Measurements from ENCODE around the gene RBFOX1. TPM values are rescaled to one million over a fixed set of nuclear protein-coding genes. Genes with fewer than 3 reads are reported as not detected.

Gene RBFOX1
- total and polyA plus RNA-seq, 2 donors from 2014 or later, result 0.24 to 0.66 TPM

DNA sequence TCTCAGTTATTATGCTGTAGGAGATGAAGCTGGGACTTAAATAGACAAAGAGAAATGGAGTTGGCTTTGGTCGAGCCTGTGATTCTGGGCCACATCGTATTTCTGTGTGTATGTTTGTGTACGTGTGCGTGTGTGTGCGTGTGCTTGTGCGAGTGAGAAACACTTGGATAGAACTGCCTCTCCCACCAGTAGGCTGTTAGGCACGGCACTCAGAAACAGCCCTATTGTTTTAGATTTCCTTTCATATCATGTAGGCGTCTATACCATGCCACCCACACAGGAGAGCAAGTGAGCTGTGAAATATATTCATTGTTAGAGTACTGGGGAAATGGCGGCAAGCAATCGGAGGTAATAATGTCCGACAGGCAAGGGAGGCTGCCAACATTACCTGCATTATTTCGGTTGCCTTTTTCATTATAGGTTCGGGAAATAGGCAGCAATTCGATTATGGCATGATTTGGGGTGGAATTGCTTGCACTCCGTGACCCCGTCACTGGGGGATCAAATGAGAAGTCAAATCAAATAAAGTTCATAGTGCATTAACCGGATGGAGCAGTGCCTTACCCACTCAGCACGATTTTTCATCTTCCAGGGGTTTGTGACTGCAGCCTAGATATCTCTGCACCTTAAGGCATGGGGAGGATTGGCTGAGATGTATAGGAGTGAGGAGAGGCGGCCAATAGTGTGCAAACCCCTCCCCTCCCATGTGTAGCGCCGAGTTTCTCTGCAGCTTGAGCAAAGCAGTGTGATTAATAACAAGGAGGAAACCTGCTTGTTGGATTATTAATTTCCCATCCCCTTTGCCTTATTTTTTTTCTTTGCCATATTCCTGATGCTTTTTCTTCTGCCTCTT lies 89.6 kb downstream of the RBFOX1 start:
- Histone ChIP-seq H3K27ac (ENCODE audit: low read depth in 2 of 2, low read length in 2 of 2) (no peak overlapping the region), H3K27me3 (ENCODE audit: control insufficient read depth, insufficient read depth, low read length) (no peaks in the 10 kb centered on the region), H3K4me3 (ENCODE audit: low read length in 3 of 3) (no peak overlapping the region), H3K4me1 (ENCODE audit: control insufficient read depth in 2 of 3, insufficient read depth in 2 of 3, low read depth in 1 of 3, low read length in 3 of 3) (no peaks in the 10 kb centered on the region), H3K36me3 (ENCODE audit: control insufficient read depth in 2 of 3, insufficient read depth in 3 of 3, low read length in 3 of 3) (no peaks in the 10 kb centered on the region), H3K9me3 (ENCODE audit: control insufficient read depth in 2 of 3, insufficient read depth in 1 of 3, low read length in 3 of 3) (no peaks in the 10 kb centered on the region), H3K9ac (ENCODE audit: low read length in 3 of 3) (no peak overlapping the region)
- intact Hi-C loops (cut with DNase I), result no loop called here
- FAIRE-seq, result no peak
- no peak for TF ChIP-seq CTCF (IDR thresholded peaks at IDR 0.05; ENCODE audit: borderline replicate concordance, extremely low read depth, insufficient read depth)
- DNase-seq, result no peak

DNA sequence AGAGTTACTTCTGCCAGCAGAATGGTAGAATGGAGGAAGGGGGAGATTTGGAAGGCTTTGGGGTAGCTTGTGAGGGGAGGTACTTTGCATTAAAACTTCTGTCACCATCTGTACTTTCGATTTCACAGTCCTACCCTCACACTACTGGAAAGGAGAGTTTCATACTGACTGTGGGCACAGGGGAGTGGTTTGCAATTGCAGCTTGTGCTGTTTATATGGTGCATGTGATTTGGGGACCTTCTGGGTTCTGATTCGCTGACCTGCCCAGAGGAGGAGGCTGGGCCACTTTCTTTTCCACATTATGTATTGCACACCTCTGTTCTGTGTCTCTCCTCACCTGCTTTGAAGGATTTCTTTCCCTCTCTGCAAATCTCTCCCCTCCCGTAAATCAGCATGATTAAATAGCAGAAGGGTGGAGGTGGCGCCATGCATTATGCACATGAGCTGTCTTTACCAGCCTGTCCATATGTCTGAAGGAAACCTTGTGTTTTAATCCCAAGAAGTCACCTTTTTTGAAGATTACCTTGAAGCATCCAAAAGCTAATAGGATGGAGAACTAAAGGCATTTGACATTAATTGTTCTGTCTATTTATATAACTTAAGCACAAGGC lies 90.9 kb downstream of the RBFOX1 start:
- no peaks in the 10 kb centered on the region for H3K36me3 ChIP-seq (ENCODE audit: control insufficient read depth in 2 of 3, insufficient read depth in 3 of 3, low read length in 3 of 3)
- DNase-seq (no peak), FAIRE-seq (no peak)
- H3K27ac ChIP-seq (ENCODE audit: low read depth in 2 of 2, low read length in 2 of 2), result no peak overlapping the region
- H3K4me3 ChIP-seq (ENCODE audit: low read length in 3 of 3), result no peak overlapping the region
- no peaks in the 10 kb centered on the region for H3K27me3 ChIP-seq (ENCODE audit: control insufficient read depth, insufficient read depth, low read length)
- intact Hi-C loops (cut with DNase I), result no loop called here
- no peaks in the 10 kb centered on the region for H3K4me1 ChIP-seq (ENCODE audit: control insufficient read depth in 2 of 3, insufficient read depth in 2 of 3, low read depth in 1 of 3, low read length in 3 of 3)
- no peaks in the 10 kb centered on the region for H3K9me3 ChIP-seq (ENCODE audit: control insufficient read depth in 2 of 3, insufficient read depth in 1 of 3, low read length in 3 of 3)
- no peak overlapping the region for H3K9ac ChIP-seq (ENCODE audit: low read length in 3 of 3)
- TF ChIP-seq CTCF (IDR thresholded peaks at IDR 0.05; ENCODE audit: borderline replicate concordance, extremely low read depth, insufficient read depth), result no peak

- no peaks in the 10 kb centered on the region for H3K36me3 ChIP-seq (ENCODE audit: control insufficient read depth in 2 of 3, insufficient read depth in 3 of 3, low read length in 3 of 3)
- DNase-seq (no peak), FAIRE-seq (no peak)
- no peaks in the 10 kb centered on the region for H3K27me3 ChIP-seq (ENCODE audit: control insufficient read depth, insufficient read depth, low read length)
- intact Hi-C loops (cut with DNase I), result no loop called here
- H3K4me1 ChIP-seq (ENCODE audit: control insufficient read depth in 2 of 3, insufficient read depth in 2 of 3, low read depth in 1 of 3, low read length in 3 of 3), result no peaks in the 10 kb centered on the region
- no peak overlapping the region for H3K4me3 ChIP-seq (ENCODE audit: low read length in 3 of 3)
- no peak for TF ChIP-seq CTCF (IDR thresholded peaks at IDR 0.05; ENCODE audit: borderline replicate concordance, extremely low read depth, insufficient read depth)
- no peaks in the 10 kb centered on the region for H3K9me3 ChIP-seq (ENCODE audit: control insufficient read depth in 2 of 3, insufficient read depth in 1 of 3, low read length in 3 of 3)
- no peak overlapping the region for H3K9ac ChIP-seq (ENCODE audit: low read length in 3 of 3)
- no peak overlapping the region for H3K27ac ChIP-seq (ENCODE audit: low read depth in 2 of 2, low read length in 2 of 2)
These were observed 93.5 kb downstream of the RBFOX1 start for GRCh38 chr16:7426161-7426560.
